HL-60/S4 treated with phorbol 12-myristate 13-acetate at 8.2 ng/mL for 4 days and 3 days (cell line): ENCODE results near the gene GUSB.
"Not testable (repeated sequence)": the region's sequence is repeated elsewhere in the genome, so short reads cannot be mapped to it uniquely, and the experiment has no call there.

Experiments used
- in situ Hi-C: fragments of 300-500 bp; cut with MboI; formaldehyde crosslinking; loops from 2 replicates; pipeline ENCODE4 v1.15.0; 2022; ENCODE audit warnings: low sequenced_read_pairs

Gene GUSB

GRCh38 chr7:65976659-65977196, 5.3 kb downstream of the GUSB start:
- in situ Hi-C loops = no loop called here

DNA sequence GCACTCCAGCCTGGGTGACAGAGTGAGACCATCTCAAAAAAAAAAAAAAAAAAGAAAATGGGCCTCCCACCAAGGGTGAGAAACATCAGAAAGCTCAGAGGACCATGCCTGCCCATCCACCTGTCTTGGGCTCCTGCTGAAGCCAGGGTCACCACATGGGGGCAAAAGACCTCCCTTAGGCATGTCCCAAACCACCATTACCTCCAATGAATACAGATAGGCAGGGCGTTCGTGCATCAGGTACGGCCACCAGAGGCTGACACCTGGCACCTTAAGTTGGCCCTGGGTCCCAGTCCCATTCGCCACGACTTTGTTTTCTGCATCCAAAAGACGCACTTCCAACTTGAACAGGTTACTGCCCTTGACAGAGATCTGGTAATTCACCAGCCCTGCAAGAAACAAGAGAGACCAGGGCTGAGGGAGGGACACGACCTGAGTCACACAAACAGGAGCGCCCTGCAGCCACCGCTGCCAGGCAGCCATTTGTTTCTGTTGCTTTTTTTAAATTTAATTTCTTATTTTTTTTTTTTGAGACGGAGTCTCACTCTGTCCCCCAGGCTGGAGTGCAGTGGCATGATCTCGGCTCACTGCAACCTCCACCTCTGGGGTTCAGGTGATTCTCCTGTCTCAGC, 6.1 kb downstream of the GUSB start:
- in situ Hi-C loops = no loop called here

DNA sequence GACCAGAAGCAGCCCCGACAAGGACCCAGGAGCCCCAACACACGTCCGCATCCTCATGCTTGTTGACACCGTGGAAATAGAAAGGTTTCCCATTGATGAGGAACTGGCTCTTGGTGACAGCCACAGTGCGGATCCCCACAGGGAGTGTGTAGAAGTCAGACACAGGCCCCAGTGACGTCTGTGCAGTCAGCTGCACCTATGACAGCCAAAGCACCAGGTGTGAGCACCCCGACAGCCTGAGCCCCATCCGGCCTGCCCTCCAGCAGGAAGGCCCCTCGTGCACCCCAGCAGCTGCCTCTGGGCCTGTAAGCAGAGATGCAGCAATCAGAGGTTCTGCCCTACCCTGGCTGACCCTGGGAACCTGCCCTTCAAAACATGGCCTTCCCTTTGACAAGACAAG, 7.1 kb downstream of the GUSB start:
- in situ Hi-C loops = no loop called here

GRCh38 chr7:65974191-65974801, 7.7 kb downstream of the GUSB start:
- in situ Hi-C loops = no loop called here

DNA sequence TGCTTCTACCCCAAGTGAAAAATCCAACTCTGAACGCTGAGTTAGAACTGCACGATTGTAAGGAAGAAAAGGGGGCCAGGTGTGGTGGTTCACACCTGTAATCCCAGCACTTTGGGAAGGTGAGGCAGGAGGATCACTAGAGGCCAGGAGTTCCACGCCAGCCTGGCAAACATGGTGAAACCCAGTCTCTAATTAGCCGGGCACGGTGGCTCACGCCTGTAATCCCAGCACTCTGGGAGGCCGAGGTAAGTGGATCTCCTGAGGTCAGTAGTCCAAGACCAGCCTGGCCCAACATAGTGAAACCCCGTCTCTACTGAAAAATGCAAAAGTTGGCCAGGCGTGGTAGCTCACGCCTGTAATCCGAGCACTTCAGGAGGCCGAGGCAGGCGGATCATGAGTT, 9.0 kb downstream of the GUSB start:
- in situ Hi-C loops = no loop called here

DNA sequence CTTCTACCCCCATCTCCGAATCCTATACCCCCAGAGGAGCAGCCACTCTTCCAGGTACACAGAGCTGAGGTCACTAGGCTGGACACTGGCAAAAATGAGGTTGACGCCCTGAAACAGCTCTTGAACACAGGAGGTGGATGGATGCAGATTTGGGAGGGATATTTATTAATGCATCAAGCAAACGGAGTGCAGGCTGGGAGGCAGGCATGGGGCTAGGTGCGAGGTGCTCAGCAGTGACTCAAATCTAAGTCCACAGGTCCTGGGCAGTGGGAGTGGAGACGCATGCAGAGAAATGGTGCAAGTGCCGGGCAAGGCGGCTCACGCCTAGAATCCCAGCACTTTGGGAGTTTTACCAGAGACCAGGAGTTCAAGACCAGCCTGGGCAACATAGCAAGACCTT, 11.0 kb downstream of the GUSB start:
- in situ Hi-C loops = no loop called here

DNA sequence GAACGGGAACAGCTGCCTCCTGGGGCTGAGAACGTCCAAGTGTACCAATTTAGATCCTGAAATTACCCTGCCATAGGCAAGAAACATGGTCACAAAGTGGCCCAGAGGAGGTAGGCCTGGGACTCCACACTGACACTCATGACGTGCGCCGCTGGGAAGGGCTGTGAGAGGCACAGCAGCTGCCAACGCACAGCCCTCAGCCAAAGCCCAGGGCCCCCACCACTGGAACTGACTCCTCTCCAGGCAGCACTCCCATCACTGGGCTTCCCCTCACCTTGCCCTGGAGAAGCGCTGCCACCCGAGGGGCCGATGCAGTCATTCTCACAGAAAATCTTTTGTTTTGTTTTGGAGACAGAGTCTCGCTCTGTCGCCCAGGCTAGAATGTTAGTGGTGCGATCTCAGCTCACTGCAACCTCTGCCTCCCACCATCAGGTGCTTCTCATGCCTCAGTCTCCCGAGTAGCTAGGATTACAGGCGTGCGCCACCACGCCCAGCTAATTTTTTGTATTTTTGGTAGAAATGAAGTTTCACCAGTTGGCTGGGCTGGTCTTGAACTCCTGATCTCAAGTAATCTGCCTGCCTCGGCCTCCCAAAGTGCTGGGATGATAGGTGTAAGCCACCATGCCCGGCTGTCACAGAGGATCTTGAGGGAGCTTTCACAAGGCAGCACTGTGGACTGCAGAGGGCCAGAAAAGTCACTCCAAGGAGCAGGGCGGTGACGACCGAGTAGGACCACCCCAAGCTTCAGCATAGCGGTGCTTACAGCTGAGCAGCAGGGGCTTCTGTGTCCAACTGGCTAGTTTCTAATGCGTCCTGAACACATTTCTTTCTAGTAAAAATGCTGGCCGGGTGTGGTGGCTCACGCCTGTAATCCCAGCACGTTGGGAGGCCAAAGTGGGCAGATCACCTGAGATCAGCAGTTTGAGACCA, 13.5 kb downstream of the GUSB start:
- in situ Hi-C loops = no loop called here

DNA sequence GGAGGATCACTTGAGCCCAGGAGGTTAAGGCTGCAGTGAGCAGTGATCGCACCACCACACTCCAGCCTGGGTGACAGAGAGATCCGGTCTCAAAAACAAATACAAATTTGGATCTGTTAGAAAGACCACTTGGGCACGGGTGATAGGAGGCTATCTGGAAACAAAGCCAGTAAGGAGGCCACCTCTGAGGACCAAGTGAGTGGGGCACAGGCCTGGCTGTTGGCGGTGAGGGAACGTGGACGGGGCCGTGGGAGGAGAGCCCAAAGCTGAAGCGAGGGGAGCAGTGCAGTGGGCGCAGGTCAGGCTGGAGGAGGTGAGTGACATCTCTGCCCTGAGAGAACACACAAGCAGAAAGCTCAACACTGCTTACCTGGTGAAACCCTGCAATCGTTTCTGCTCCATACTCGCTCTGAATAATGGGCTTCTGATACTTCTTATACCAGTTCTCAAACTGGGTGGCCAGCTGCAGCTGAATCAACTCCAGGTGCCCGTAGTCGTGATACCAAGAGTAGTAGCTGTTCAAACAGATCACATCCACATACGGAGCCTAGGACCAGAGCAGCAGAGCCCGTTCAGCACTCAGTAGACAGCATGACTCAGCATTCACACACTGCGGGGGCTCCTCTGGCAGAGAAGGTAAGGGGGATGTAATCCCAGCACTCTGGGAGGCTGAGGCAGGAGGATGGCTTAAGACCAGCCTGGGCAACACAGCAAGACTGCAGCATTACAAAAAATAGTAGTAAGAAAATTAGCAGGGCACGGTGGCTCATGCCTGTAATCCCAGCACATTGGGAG, 14.5 kb downstream of the GUSB start:
- in situ Hi-C loops = no loop called here

DNA sequence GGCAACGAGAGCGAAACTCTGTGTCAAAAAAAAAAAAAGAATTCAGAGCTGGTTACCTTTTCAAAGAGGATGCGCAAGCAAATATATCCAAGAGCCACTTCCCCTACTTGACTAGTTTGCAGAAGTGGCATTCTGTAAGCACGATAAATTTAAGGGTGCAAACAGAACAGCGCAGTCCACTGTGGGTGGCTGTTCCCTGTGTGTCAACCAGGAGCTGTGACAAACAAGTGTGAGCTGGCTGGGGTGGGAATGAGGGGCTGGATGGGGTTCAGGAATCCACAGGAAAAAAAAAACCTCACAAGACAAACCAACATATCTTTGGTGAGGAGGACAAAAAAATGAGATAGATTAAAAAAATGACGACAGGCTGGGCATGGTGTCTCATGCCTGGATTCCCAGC, 15.9 kb downstream of the GUSB start:
- in situ Hi-C loops = no loop called here

DNA sequence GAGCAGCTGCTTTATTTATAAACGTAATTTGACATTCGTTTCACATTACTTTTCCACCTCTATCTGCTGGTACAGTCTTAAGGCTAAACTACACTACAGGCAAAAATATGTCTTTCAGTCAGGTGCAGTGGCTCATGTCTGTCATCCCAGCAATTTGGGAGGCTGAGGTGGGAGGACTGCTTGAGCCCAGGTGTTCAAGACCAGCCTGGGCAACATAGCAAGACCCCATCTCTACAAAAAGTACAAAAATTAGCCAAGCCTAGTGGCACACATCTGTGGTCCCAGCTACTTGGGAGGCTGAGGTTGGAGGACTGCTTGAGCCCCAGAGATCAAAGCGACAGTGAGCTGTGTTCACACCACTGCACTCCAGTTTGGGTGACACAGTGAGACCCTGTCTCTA, 17.3 kb downstream of the GUSB start:
- in situ Hi-C loops = not testable (repeated sequence)

DNA sequence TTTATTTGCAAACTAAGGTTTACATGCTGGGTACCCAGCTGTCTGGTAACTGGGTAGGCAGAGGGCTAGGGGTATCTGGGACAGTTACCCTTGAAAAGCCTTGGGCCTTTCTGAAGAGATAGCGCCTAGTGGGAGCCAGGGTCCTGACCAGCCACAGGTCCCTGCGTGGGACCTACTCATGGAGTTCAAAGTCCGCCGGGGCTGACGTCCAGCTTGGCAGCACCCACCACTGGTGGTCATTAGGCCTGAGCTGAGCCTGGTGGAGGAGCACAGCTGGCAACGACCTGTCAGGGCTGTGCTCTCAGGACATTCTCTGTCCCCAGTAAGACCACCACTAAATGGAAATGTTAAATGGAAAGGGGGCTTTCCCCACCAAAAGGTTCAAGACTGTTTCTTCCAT, 20.0 kb downstream of the GUSB start:
- in situ Hi-C loops = no loop called here

DNA sequence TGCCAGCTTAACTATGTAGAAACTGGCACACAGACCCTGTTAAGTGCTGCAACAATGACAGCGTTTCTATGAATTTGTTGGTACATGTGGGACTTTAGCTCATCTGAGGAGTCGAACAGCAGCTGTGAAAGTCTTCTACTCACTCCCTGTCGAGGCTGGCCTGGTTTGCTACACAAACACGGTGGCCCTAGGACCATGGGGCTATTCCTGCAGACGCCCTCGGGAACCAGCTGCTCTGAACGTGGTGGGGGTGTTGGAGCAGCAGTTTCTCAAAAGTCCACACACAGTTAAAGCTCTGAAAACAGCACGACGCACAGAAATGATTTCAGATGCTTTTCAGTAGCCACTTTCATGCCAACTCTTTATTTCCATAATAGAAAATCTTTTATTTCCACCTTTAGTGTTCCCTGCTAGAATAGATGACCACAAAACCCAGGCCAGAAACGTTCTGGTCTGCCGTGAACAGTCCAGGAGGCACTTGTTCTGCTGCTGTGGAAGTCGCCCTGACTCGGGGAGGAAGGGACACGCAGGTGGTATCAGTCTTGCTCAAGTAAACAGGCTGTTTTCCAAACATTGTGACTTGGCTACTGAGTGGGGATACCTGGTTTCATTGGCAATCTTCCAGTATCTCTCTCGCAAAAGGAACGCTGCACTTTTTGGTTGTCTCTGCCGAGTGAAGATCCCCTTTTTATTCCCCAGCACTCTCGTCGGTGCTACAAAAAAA, 21.5 kb downstream of the GUSB start:
- in situ Hi-C loops = no loop called here

- in situ Hi-C loops = no loop called here
Observed at GRCh38 chr7:65955718-65956117, 26.3 kb downstream of the GUSB start.

DNA sequence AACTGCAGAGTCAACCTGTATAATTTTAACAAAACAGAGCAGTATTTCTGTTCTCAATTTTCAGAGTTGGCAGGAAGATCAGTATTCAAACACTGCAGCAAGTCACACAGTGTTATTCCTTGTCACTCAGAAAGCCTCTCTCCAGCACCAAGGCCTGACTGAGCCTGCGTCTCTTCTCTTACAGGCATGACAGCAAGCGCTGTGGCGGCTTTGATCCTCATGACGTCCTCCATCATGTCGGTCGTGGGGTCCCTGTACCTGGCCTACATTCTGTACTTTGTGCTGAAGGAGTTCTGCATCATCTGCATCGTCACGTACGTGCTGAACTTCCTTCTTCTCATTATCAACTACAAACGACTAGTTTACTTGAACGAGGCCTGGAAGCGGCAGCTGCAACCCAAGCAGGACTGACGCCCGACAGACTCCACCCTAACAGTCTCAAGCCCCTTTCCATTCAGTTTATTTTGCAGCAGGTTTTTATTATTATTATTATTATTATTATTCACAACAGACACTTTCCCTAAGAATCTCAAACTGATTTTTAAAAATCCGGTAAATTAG, 28.0 kb downstream of the GUSB start:
- in situ Hi-C loops = no loop called here

DNA sequence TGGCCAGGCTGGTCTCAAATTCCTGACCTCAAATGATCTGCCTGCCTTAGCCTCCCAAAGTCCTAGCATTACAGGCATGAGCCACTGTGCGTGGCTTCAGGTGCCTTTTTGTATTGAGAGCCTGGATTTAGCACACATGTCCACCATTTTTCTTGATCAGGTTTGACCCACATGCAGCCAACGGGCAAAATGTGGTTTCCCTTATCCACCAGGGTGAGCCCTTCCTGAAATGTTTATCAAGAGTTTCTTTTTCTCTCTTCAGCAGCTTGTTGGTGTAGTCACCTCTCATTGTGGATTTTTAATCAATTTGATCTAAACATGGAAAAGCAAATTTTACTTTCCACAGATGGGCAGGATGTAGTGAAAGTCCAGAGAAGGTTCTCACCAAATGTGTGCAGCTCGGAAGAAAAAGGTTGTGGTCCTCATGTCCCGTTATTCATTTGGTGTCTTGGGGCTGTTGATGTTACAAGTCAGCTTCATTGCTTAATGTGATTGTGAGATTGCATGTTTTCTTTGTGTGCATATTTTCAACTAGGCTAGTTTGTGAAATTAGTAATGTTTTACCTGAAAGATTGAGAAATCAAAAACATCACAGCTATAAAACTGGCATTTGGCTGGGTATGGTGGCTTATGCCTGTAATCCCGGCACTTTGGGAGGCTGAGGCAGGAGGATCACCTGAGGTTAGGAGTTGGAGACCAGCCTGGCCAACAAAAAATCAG, 28.9 kb downstream of the GUSB start:
- in situ Hi-C loops = no loop called here

GRCh38 chr7:65951837-65952578, 30.0 kb downstream of the GUSB start:
- in situ Hi-C loops = no loop called here

DNA sequence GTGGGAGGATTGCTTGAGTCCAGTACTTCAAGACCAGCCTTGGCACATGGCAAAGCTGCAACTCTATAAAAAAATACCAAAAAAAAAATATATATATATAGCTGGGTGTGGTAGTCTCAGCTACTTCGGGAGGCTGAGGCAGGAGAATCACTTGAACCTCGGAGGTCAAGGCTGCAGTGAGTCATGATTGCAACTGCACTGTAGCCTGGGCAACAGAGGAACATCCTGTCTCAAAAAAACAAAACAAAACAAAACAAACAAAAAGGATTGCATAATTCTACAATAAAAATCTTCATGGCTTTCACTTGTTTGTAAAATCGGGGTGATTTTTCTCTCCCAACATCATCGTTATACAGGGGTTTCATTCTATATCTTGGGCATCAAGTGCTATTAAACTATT, 35.1 kb downstream of the GUSB start:
- in situ Hi-C loops = no loop called here

- in situ Hi-C loops = not testable (repeated sequence)
Observed at GRCh38 chr7:65945787-65946186, 36.2 kb downstream of the GUSB start.
